ENCODE results near the gene TSEN2. TPM values are rescaled to one million over a fixed set of nuclear protein-coding genes. Genes with fewer than 3 reads are reported as not detected.
"Not testable (repeated sequence)": the region's sequence is repeated elsewhere in the genome, so short reads cannot be mapped to it uniquely, and the experiment has no call there.

TSEN2 gene
- total RNA-seq, 4 donors from 2014 or later = 10.3 to 37.8 (median 20.4) TPM

DNA sequence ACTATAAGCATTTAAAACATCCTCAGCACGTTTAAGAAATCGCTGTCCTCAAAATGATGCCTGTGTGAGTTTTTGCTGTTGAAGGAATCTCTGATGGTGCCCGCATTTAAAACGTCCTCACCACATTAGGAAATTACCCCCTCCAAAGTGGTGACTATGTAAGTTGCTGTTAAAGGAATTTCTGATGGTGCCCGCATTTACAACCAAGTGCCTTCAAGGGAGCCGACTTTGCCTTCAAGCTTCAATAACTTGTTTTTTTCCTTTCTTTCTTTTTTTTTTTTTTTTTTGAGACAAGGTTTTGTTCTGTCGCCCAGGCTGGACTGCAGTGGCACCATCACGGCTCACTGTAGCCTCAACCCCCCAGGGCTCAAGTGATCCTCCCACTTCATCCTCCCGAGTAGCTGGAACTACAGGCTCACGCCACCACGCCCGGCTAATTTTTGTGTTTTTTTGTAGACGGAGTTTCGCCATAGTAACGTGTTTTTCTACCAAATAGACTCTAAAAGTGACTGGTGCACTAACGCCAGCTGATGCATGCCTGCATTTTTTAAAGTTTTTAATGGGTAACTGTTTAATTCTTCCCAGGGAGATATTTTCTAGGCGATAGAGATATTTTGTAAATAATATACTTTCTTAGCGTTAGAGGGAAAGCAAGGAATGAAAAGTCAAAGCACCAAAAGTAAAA, 19.0 kb upstream of the TSEN2 start:
- Histone ChIP-seq H3K4me3 (no peak overlapping the region), H3K36me3 (no peaks in the 10 kb centered on the region), H3K4me1 (no peaks in the 10 kb centered on the region), H3K27ac (no peak overlapping the region), H3K27me3 (no peaks in the 10 kb centered on the region), H3K9me3 (no peaks in the 10 kb centered on the region)
- intact Hi-C loops (cut with DNase I; ENCODE audit: low total_unique reads) = no loop called here
- no peak for DNase-seq
- TF ChIP-seq, protein P1, sequence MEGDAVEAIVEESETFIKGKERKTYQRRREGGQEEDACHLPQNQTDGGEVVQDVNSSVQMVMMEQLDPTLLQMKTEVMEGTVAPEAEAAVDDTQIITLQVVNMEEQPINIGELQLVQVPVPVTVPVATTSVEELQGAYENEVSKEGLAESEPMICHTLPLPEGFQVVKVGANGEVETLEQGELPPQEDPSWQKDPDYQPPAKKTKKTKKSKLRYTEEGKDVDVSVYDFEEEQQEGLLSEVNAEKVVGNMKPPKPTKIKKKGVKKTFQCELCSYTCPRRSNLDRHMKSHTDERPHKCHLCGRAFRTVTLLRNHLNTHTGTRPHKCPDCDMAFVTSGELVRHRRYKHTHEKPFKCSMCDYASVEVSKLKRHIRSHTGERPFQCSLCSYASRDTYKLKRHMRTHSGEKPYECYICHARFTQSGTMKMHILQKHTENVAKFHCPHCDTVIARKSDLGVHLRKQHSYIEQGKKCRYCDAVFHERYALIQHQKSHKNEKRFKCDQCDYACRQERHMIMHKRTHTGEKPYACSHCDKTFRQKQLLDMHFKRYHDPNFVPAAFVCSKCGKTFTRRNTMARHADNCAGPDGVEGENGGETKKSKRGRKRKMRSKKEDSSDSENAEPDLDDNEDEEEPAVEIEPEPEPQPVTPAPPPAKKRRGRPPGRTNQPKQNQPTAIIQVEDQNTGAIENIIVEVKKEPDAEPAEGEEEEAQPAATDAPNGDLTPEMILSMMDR (IDR thresholded peaks at IDR 0.05) = no peak
- TF ChIP-seq POLR2A (IDR thresholded peaks at IDR 0.05) = no peak

DNA sequence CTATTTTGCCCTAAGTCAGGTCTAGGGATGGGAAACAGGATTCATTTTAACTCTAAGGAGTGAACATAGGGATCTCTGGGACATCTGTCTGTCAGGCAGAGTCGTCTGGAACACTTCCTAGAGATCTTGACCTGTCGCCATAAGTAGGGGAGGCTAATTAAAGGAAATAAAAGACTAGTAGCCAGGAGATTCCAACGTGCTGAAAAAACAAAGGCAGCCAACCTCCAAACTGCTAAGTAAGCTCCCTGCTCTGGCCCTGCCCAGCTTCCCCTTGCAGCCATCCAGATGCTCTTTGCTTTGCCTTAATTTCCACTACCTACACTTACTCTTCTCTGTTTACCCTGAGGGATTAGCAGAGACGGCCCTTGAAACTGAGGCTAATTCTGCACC, 18.4 kb upstream of the TSEN2 start:
- no peaks in the 10 kb centered on the region for H3K27me3 ChIP-seq
- TF ChIP-seq POLR2A (IDR thresholded peaks at IDR 0.05) = no peak
- TF ChIP-seq, protein P1 (IDR thresholded peaks at IDR 0.05) = no peak

DNA sequence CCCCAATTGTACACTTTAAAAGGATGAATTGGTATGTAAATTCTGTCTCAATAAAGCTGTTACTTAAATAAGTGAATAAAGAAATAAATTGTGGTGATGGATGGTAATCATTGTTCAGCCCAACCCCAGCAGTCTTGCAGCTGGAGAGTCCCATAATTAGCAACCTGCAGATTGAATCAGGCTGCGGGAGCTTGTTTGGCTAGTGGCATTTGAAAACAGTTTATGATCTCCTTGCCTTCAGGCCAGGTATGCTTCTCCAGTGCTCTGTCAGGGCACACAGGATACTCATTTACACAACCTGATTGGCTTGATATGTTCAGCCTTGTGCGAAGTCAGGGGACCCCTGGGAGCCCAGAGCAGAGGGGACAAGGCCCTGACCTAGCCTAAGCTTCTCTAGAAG, 16.5 kb upstream of the TSEN2 start:
- TF ChIP-seq, protein P1 (IDR thresholded peaks at IDR 0.05) = no peak
- no peak for TF ChIP-seq POLR2A (IDR thresholded peaks at IDR 0.05)
- no peaks in the 10 kb centered on the region for H3K9me3 ChIP-seq
- intact Hi-C loops (cut with DNase I; ENCODE audit: low total_unique reads) = no loop called here
- no peak overlapping the region for H3K4me3 ChIP-seq
- no peaks in the 10 kb centered on the region for H3K36me3 ChIP-seq
- no peak overlapping the region for H3K27ac ChIP-seq
- no peaks in the 10 kb centered on the region for H3K27me3 ChIP-seq
- DNase-seq = no peak
- H3K4me1 ChIP-seq = no peaks in the 10 kb centered on the region

More for the DNA sequence above, 18.4 kb upstream of the TSEN2 start:
- intact Hi-C loops (cut with DNase I; ENCODE audit: low total_unique reads) = no loop called here
- Histone ChIP-seq H3K27ac (no peak overlapping the region), H3K4me1 (no peaks in the 10 kb centered on the region), H3K4me3 (no peak overlapping the region), H3K36me3 (no peaks in the 10 kb centered on the region), H3K9me3 (no peaks in the 10 kb centered on the region)
- DNase-seq = no peak

DNA sequence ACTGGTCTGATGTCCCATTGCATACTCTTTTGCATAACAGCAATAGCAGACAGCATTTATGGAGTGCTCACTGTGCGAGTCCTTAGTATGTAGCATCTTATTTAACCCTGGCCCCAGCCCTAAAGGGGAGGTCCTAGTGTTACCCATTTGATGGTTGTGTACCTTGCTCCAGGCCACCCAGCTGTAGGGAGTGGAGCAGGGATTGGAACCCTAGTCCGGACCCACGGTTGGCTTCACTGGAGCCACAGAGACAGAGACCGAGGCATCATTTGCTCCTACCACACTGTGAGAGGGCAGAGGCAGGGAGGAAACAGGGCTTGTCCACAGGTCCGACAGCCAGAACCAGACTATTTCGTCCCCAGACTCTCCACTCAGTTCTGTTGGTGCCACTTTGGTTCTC, 16.0 kb upstream of the TSEN2 start:
- DNase-seq = no peak
- Histone ChIP-seq H3K4me3 (no peak overlapping the region), H3K27ac (no peak overlapping the region), H3K27me3 (no peaks in the 10 kb centered on the region), H3K36me3 (no peaks in the 10 kb centered on the region), H3K9me3 (no peaks in the 10 kb centered on the region), H3K4me1 (no peaks in the 10 kb centered on the region)
- TF ChIP-seq POLR2A (IDR thresholded peaks at IDR 0.05) = no peak
- TF ChIP-seq, protein P1 (IDR thresholded peaks at IDR 0.05) = no peak
- intact Hi-C loops (cut with DNase I; ENCODE audit: low total_unique reads) = no loop called here

DNA sequence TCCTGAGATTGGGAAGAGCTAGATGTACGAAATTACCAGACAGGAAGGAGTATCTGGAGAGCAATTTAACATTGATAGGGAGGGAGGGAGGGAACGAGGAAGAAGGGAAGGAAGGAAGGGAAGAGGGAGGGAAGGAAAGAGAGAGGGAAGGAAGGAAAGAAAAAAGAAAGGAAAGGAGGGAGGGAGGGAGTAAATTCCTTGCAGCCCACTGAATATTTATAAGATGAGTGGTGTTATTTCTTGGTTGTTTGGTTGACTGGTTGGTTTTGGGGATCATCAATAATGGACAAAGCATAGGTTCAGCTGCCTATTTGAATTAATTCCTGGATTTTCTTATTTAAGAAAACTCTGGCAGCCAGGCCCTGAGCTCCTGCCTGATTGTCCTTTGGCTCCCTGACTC, 15.5 kb upstream of the TSEN2 start:
- TF ChIP-seq, protein P1 (IDR thresholded peaks at IDR 0.05) = no peak
- no peak for TF ChIP-seq POLR2A (IDR thresholded peaks at IDR 0.05)
- DNase-seq = no peak
- Histone ChIP-seq H3K4me3 (no peak overlapping the region), H3K9me3 (no peaks in the 10 kb centered on the region), H3K4me1 (no peaks in the 10 kb centered on the region), H3K27me3 (no peaks in the 10 kb centered on the region), H3K36me3 (no peaks in the 10 kb centered on the region), H3K27ac (no peak overlapping the region)
- intact Hi-C loops (cut with DNase I; ENCODE audit: low total_unique reads) = no loop called here

DNA sequence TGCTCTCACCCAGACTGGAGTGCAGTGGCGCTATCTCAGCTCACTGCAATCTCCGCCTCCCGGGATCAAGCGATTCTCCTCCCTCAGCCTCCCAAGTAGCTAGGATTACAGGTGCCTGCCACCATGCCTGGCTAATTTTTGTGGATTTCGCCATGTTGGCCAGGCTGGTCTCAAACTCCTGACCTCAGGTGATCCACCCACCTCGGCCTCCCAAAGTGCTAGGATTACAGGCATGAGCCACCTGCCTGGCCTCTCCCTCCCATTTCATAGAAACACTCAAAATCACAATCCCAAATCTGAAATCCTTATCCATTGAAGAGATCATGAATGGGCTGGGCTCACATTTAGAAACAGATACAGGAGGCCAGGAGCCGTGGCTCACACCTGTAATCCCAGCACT, 15.1 kb upstream of the TSEN2 start:
- H3K9me3 ChIP-seq; H3K27me3 ChIP-seq; H3K4me1 ChIP-seq; intact Hi-C loops (cut with DNase I; ENCODE audit: low total_unique reads); DNase-seq; H3K27ac ChIP-seq; H3K36me3 ChIP-seq; H3K4me3 ChIP-seq: not testable (repeated sequence)
